IMR-90 (cell line): Measurements from ENCODE around the gene SSTR4. TPM values are rescaled to one million over a fixed set of nuclear protein-coding genes. Genes with fewer than 3 reads are reported as not detected.

Source experiments
- ATAC-seq: fragments of 200-7000 bp; cut with Tn5 transposase; 2 replicates; pipeline ENCODE4 v1.9.1; 2020; ENCODE audit warnings: low read depth, mild to moderate bottlenecking, moderate library complexity
- BruUV-seq: library from RNA; stranded (reverse); fragments of 400-500 nt; replicated peaks from 2 replicates; lab custom pipeline; 2021; lab: Mats Ljungman, UMichigan
- CTCF ChIA-PET: fragments of 300-600 bp; formaldehyde crosslinking; extraction: SDS; loops from one replicate; lab custom pipeline; 2021; ENCODE audit warnings: antibody characterized with exemption; lab: Yijun Ruan, JAX
- POLR2A ChIA-PET: fragments of 300-600 bp; sonication (Branson Sonifier 250); formaldehyde crosslinking; loops from one replicate; lab custom pipeline; 2022; ENCODE audit warnings: antibody characterized with exemption; ENCODE audit not compliant: unreplicated experiment; lab: Charles Lee
- DNase-seq: peaks from one replicate; pipeline ENCODE4 v3.0.0; 2013
- H2AFZ ChIP-seq: replicated peaks from 2 replicates; pipeline ENCODE3; 2013; ENCODE audit warnings: low read length, mild to moderate bottlenecking; ENCODE audit not compliant: poor library complexity
- H2AK5ac ChIP-seq: 2 replicates; pipeline ENCODE4 v1.6.1; 2013; ENCODE audit warnings: low read depth, low read length, inconsistent platforms
- H2AK9ac ChIP-seq: replicated peaks from 2 replicates; pipeline ENCODE3; 2013; ENCODE audit warnings: mild to moderate bottlenecking, low read depth, low read length, moderate library complexity; ENCODE audit not compliant: poor library complexity
- H2BK120ac ChIP-seq: 2 replicates; pipeline ENCODE4 v1.6.1; 2013; ENCODE audit warnings: low read depth, low read length, inconsistent platforms
- H2BK15ac ChIP-seq: 3 replicates; pipeline ENCODE4 v1.6.1; 2013; ENCODE audit warnings: low read depth, low read length, inconsistent platforms
- H2BK20ac ChIP-seq: 2 replicates; pipeline ENCODE4 v1.6.1; 2013; ENCODE audit warnings: low read depth, mild to moderate bottlenecking, inconsistent platforms, low read length, moderate library complexity
- H2BK5ac ChIP-seq: 2 replicates; pipeline ENCODE4 v1.6.1; 2013; ENCODE audit warnings: mild to moderate bottlenecking, low read depth, low read length, inconsistent platforms; ENCODE audit not compliant: poor library complexity, severe bottlenecking
- H3K14ac ChIP-seq: replicated peaks from 2 replicates; pipeline ENCODE4 v1.6.1; 2013; ENCODE audit warnings: low read depth, low read length, inconsistent platforms
- H3K18ac ChIP-seq: 2 replicates; pipeline ENCODE4 v1.6.1; 2013; ENCODE audit warnings: low read depth, low read length, control low read depth
- H3K23ac ChIP-seq: 2 replicates; pipeline ENCODE4 v1.6.1; 2013; ENCODE audit warnings: low read depth, low read length, inconsistent platforms
- H3K27ac ChIP-seq: 2 replicates; pipeline ENCODE4 v1.5.1; 2013; ENCODE audit warnings: mild to moderate bottlenecking, control low read depth, low read length; ENCODE audit not compliant: insufficient read depth
- H3K27me3 ChIP-seq: 2 replicates; pipeline ENCODE4 v1.6.1; 2013; ENCODE audit warnings: low read length; ENCODE audit not compliant: control insufficient read depth, insufficient read depth
- H3K36me3 ChIP-seq: 2 replicates; pipeline ENCODE4 v1.6.1; 2013; ENCODE audit warnings: low read length, mixed read lengths; ENCODE audit not compliant: control insufficient read depth, insufficient read depth
- H3K4ac ChIP-seq: 2 replicates; pipeline ENCODE4 v1.6.1; 2013; ENCODE audit warnings: low read depth, low read length, inconsistent platforms
- H3K4me1 ChIP-seq: 2 replicates; pipeline ENCODE4 v1.6.1; 2013; ENCODE audit warnings: low read length, mixed read lengths; ENCODE audit not compliant: control insufficient read depth, insufficient read depth
- H3K4me2 ChIP-seq: 2 replicates; pipeline ENCODE4 v1.6.1; 2013; ENCODE audit warnings: low read depth, mild to moderate bottlenecking, control low read depth, low read length, moderate library complexity
- H3K4me3 ChIP-seq: 2 replicates; pipeline ENCODE4 v1.5.1; 2013; ENCODE audit warnings: low read depth, mild to moderate bottlenecking, control low read depth, low read length, moderate library complexity; ENCODE audit not compliant: insufficient read depth
- H3K56ac ChIP-seq: 2 replicates; pipeline ENCODE4 v1.6.1; 2013; ENCODE audit warnings: low read length, inconsistent platforms; ENCODE audit not compliant: insufficient read depth; ENCODE audit errors: extremely low read depth
- H3K79me1 ChIP-seq, 2 experiments: 2 replicates each; pipeline ENCODE4 v1.6.1; 2013; ENCODE audit warnings: low read length in 2 of 2, inconsistent platforms in 1 of 2, low read depth in 1 of 2
- H3K9ac ChIP-seq: 2 replicates; pipeline ENCODE4 v1.6.1; 2013; ENCODE audit warnings: low read depth, low read length, control low read depth
- H3K9me1 ChIP-seq: 2 replicates; pipeline ENCODE4 v1.6.1; 2013; ENCODE audit warnings: low read length, inconsistent platforms; ENCODE audit not compliant: insufficient read depth
- H3K9me3 ChIP-seq: 2 replicates; pipeline ENCODE4 v1.6.1; 2013; ENCODE audit warnings: low read length; ENCODE audit not compliant: control insufficient read depth, insufficient read depth
- H4K20me1 ChIP-seq: 2 replicates; pipeline ENCODE4 v1.6.1; 2013; ENCODE audit warnings: low read length, inconsistent platforms; ENCODE audit not compliant: insufficient read depth
- H4K5ac ChIP-seq: 2 replicates; pipeline ENCODE4 v1.6.1; 2013; ENCODE audit warnings: mild to moderate bottlenecking, low read depth, low read length, control low read depth
- H4K8ac ChIP-seq, 2 experiments: 2 replicates each; pipeline ENCODE4 v1.6.1; 2013; ENCODE audit warnings: low read depth in 2 of 2, low read length in 2 of 2, control low read depth in 1 of 2, inconsistent platforms in 1 of 2
- H4K91ac ChIP-seq: 2 replicates; pipeline ENCODE4 v1.6.1; 2013; ENCODE audit warnings: low read depth, low read length, inconsistent platforms; ENCODE audit not compliant: insufficient read depth
- BHLHE40 ChIP-seq: fragments of 150-350 bp; IDR thresholded peaks from 2 replicates; pipeline ENCODE4 v1.6.1; 2016; ENCODE audit warnings: mild to moderate bottlenecking, low read depth, low read length
- CEBPB ChIP-seq: IDR thresholded peaks from 2 replicates; pipeline ENCODE4 v1.6.1; 2012; ENCODE audit warnings: low read depth, low read length, improper control_type of control experiment
- CHD1 ChIP-seq: IDR thresholded peaks from 2 replicates; pipeline ENCODE4 v1.6.1; 2012; ENCODE audit warnings: low read depth, low read length, improper control_type of control experiment
- CTCF ChIP-seq: conservative IDR thresholded peaks from 2 replicates; pipeline ENCODE4 v1.5.1; 2012; ENCODE audit warnings: mild to moderate bottlenecking, low read depth, low read length, improper control_type of control experiment
- MAZ ChIP-seq: IDR thresholded peaks from 2 replicates; pipeline ENCODE4 v1.6.1; 2012; ENCODE audit warnings: low read depth, mild to moderate bottlenecking, low read length, improper control_type of control experiment, moderate library complexity, borderline replicate concordance
- MXI1 ChIP-seq: IDR thresholded peaks from 2 replicates; pipeline ENCODE4 v1.6.1; 2012; ENCODE audit warnings: low read depth, mild to moderate bottlenecking, low read length, moderate library complexity, borderline replicate concordance
- RAD21 ChIP-seq: IDR thresholded peaks from 2 replicates; pipeline ENCODE4 v1.6.1; 2012; ENCODE audit warnings: low read length, improper control_type of control experiment
- WGBS, 2 experiments: methylation state at CpG; one replicate each; pipeline versions ENCODE4 v1.1.5 to v1.1.7; 2013; ENCODE audit warnings: missing lambda C conversion rate in 2 of 2; ENCODE audit not compliant: insufficient read length in 1 of 2; ENCODE audit errors: extremely low coverage in 2 of 2; 5-methylcytosine and 5-hydroxymethylcytosine counted together
- dilution Hi-C: fragments of 300-500 bp; cut with HindIII; formaldehyde crosslinking; loops from one replicate; pipeline ENCODE4 v1.14.3; 2018; ENCODE audit warnings: low sequenced_read_pairs; ENCODE audit not compliant: unreplicated experiment
- in situ Hi-C: fragments of 300-500 bp; cut with MboI; formaldehyde crosslinking; loops from 3 replicates; pipeline ENCODE4 v1.14.3; 2019; ENCODE audit warnings: low sequenced_read_pairs, inconsistent platforms, mixed read lengths
- intact Hi-C: fragments of 100-400 bp; cut with micrococcal nuclease; formaldehyde crosslinking; loops from 2 replicates; pipeline ENCODE4 v1.10.0; 2022
- polyA plus RNA-seq, 3 experiments: library from polyadenylated mRNA; depleted of rRNA; stranded (reverse); fragments of >200 nt; gene quantifications; 2 replicates each; pipeline ENCODE4 v1.2.3, GENCODE V29; 2012; ENCODE audit warnings: low replicate concordance in 1 of 3
- total RNA-seq: library from RNA; depleted of rRNA; stranded (reverse); fragments of >200 nt; gene quantifications from 2 replicates; pipeline ENCODE4 v1.2.3, GENCODE V29; 2012

SSTR4 gene
- total and polyA plus RNA-seq, 2 of the 4 experiments (the other 2 are of a cell fraction) = not detected

DNA sequence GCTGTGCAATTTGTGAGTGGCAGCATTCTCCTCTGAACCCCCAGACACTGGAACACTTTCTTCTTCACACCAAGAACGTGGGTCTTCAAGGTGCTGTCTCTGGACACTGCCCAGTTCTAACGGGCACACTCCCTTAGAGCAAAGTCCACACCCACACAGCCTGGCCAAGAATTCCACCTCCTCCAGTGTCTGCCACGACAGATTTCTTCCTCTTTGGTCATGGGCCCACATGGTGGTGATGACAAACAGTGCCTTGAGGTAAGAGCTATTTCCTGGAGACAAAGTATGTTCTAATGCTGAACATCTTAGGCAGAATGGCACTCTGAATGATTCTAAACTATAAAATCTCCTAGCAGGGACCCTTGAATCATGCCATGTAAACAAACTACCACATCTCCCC, 25.5 kb upstream of the SSTR4 start:
- dilution Hi-C loops (no loop called here), in situ Hi-C loops (no loop called here), intact Hi-C loops (no loop called here)
- H4K20me1 ChIP-seq = no peaks in the 10 kb centered on the region
- no peak overlapping the region for H3K9ac ChIP-seq
- no peak overlapping the region for H2BK20ac ChIP-seq
- no peaks in the 10 kb centered on the region for H3K9me3 ChIP-seq
- H3K56ac ChIP-seq = no peak overlapping the region
- H3K36me3 ChIP-seq = no peaks in the 10 kb centered on the region
- no peak overlapping the region for H4K8ac ChIP-seq
- POLR2A ChIA-PET = no interaction called here
- no peak overlapping the region for H3K23ac ChIP-seq
- H2AK9ac ChIP-seq = no peak overlapping the region
- no peak overlapping the region for H2AK5ac ChIP-seq
- no peaks in the 10 kb centered on the region for H3K4me1 ChIP-seq
- CTCF ChIA-PET = no interaction called here
- H3K9me1 ChIP-seq = no peaks in the 10 kb centered on the region
- H3K14ac ChIP-seq = no peak overlapping the region
- H3K27me3 ChIP-seq = no peaks in the 10 kb centered on the region
- H3K27ac ChIP-seq = no peak overlapping the region
- no peak overlapping the region for H2BK120ac ChIP-seq
- no peak overlapping the region for H2BK5ac ChIP-seq
- no peak for TF ChIP-seq MXI1
- no peak for TF ChIP-seq CEBPB
- no peak for TF ChIP-seq CTCF
- TF ChIP-seq CHD1 = no peak
- no peak for TF ChIP-seq MAZ
- no peak for TF ChIP-seq RAD21
- no peak for TF ChIP-seq BHLHE40
- no peaks in the 10 kb centered on the region for H3K79me1 ChIP-seq
- no peak for DNase-seq
- no CpG with 5 or more reads among the region's 3 CpGs for WGBS, 2 experiments
- BruUV-seq = no TSS peak
- no peak for ATAC-seq
- H3K4me2 ChIP-seq = no peak overlapping the region
- H4K5ac ChIP-seq = no peak overlapping the region
- no peak overlapping the region for H4K91ac ChIP-seq
- no peak overlapping the region for H3K4ac ChIP-seq
- H3K18ac ChIP-seq = no peak overlapping the region
- H2AFZ ChIP-seq = no peak overlapping the region
- H2BK15ac ChIP-seq = no peak overlapping the region
- no peak overlapping the region for H3K4me3 ChIP-seq
